ENCODE data around the gene DUS1L.

- TF ChIP-seq EZH2phosphoT487 (IDR thresholded peaks at IDR 0.05; ENCODE audit: low read depth, severe bottlenecking, unreplicated experiment) = no peak
- no peak for TF ChIP-seq CTCF (IDR thresholded peaks at IDR 0.05; ENCODE audit: poor library complexity)
- no peak for TF ChIP-seq EZH2 (IDR thresholded peaks at IDR 0.05; ENCODE audit: borderline replicate concordance)
Observed at GRCh38 chr17:82016875-82017459, 48.6 kb downstream of the DUS1L start.
